Measurements from ENCODE around the gene NAGK.
A peak's percentile ranks its signal among the peaks of the same experiment; 100 is the strongest.
"Not testable (repeated sequence)": the region's sequence is repeated elsewhere in the genome, so short reads cannot be mapped to it uniquely, and the experiment has no call there.

Gene NAGK

GRCh38 chr2:71070294-71071093 lies 2.0 kb downstream of the NAGK start:
- peak in 1 of 2 experiments; percentile 13 for DNase-seq

- no peak for DNase-seq
Observed at GRCh38 chr2:71071681-71072398, 3.4 kb downstream of the NAGK start.

- DNase-seq = no peak
Observed at GRCh38 chr2:71072492-71072891, 4.0 kb downstream of the NAGK start.

GRCh38 chr2:71073475-71073874 lies 5.0 kb downstream of the NAGK start:
- DNase-seq = no peak

- DNase-seq = no peak
Observed at GRCh38 chr2:71074893-71075395, 6.5 kb downstream of the NAGK start.

- DNase-seq = peak in 1 of 2 experiments; percentile 14
Observed at GRCh38 chr2:71078624-71079023, 10.2 kb downstream of the NAGK start.

- DNase-seq = no peak
Observed at GRCh38 chr2:71082402-71083252, 14.2 kb downstream of the NAGK start.

GRCh38 chr2:71083297-71083696 lies 14.8 kb downstream of the NAGK start:
- not testable (repeated sequence) for DNase-seq

GRCh38 chr2:71083752-71084312 lies 15.4 kb downstream of the NAGK start:
- DNase-seq = not testable (repeated sequence)

GRCh38 chr2:71085325-71086003 lies 17.0 kb downstream of the NAGK start:
- DNase-seq = peak in 1 of 2 experiments; percentile 51

GRCh38 chr2:71089475-71089874 lies 21.0 kb downstream of the NAGK start:
- not testable (repeated sequence) for DNase-seq

- not testable (repeated sequence) for DNase-seq
Observed at GRCh38 chr2:71091808-71092207, 23.4 kb downstream of the NAGK start.

- not testable (repeated sequence) for DNase-seq
Observed at GRCh38 chr2:71092491-71093260, 24.2 kb downstream of the NAGK start.

- DNase-seq = peak in 1 of 2 experiments; percentile 15
Observed at GRCh38 chr2:71100195-71100964, 31.9 kb downstream of the NAGK start.

GRCh38 chr2:71101656-71102055 lies 33.2 kb downstream of the NAGK start:
- DNase-seq = no peak

- DNase-seq = no peak
Observed at GRCh38 chr2:71102981-71103681, 34.7 kb downstream of the NAGK start.

- DNase-seq = no peak
Observed at GRCh38 chr2:71103809-71104208, 35.4 kb downstream of the NAGK start.

GRCh38 chr2:71106463-71106862 lies 38.0 kb downstream of the NAGK start:
- DNase-seq = not testable (repeated sequence)

- DNase-seq = no peak
Observed at GRCh38 chr2:71108091-71108490, 39.6 kb downstream of the NAGK start.

- no peak for DNase-seq
Observed at GRCh38 chr2:71113843-71114242, 45.4 kb downstream of the NAGK start.

Data from NCI-H2081 (cell line).